ENCODE data around the gene LZTS2.

LZTS2 gene

GRCh38 chr10:101040851-101041250 is 41.2 kb downstream of the LZTS2 start:
- no peak overlapping the region for H3K27ac Mint-ChIP-seq
- H3K9me3 Mint-ChIP-seq: no peaks in the 10 kb centered on the region
- H3K4me3 Mint-ChIP-seq: no peak overlapping the region
- peaks cover 24% of the 10 kb centered on the region for H3K4me1 Mint-ChIP-seq
- H3K36me3 Mint-ChIP-seq: peaks cover 55% of the 10 kb centered on the region
- ATAC-seq (no peak), DNase-seq (ENCODE audit: low spot score in 2 of 2) (no peak)

- ATAC-seq (peak; percentile 80), DNase-seq (ENCODE audit: low spot score in 2 of 2) (peak; percentile 47 to 83)
- H3K9me3 Mint-ChIP-seq: no peaks in the 10 kb centered on the region
- H3K4me1 Mint-ChIP-seq: peaks cover 24% of the 10 kb centered on the region
- H3K27ac Mint-ChIP-seq: no peak overlapping the region
- H3K4me3 Mint-ChIP-seq: no peak overlapping the region
- H3K36me3 Mint-ChIP-seq: peaks cover 51% of the 10 kb centered on the region
Observed at GRCh38 chr10:101041252-101041761, 41.7 kb downstream of the LZTS2 start.

- Mint-ChIP-seq H3K4me3 (peak overlapping the region; percentile 93), H3K36me3 (peaks cover 43% of the 10 kb centered on the region), H3K4me1 (peaks cover 24% of the 10 kb centered on the region), H3K27ac (peak overlapping the region; percentile 98), H3K9me3 (no peaks in the 10 kb centered on the region)
- DNase-seq (ENCODE audit: low spot score in 2 of 2) (no peak), ATAC-seq (no peak)
Observed at GRCh38 chr10:101042118-101042517, 42.5 kb downstream of the LZTS2 start.

- DNase-seq (ENCODE audit: low spot score in 2 of 2) (peak; percentile 78 to 95), ATAC-seq (peak; percentile 97)
- H3K36me3 Mint-ChIP-seq: peaks cover 36% of the 10 kb centered on the region
- H3K27ac Mint-ChIP-seq: peak overlapping the region; percentile 98
- peaks cover 24% of the 10 kb centered on the region for H3K4me1 Mint-ChIP-seq
- peak overlapping the region; percentile 93 for H3K4me3 Mint-ChIP-seq
- H3K9me3 Mint-ChIP-seq: no peaks in the 10 kb centered on the region
Observed at GRCh38 chr10:101042667-101043362, 43.2 kb downstream of the LZTS2 start.

GRCh38 chr10:101043363-101043707 is 43.7 kb downstream of the LZTS2 start:
- H3K4me3 Mint-ChIP-seq: peak overlapping the region; percentile 93

GRCh38 chr10:101044117-101044516 is 44.5 kb downstream of the LZTS2 start:
- Mint-ChIP-seq H3K4me3 (no peak overlapping the region), H3K4me1 (peaks cover 36% of the 10 kb centered on the region), H3K36me3 (peaks cover 23% of the 10 kb centered on the region), H3K9me3 (no peaks in the 10 kb centered on the region), H3K27ac (no peak overlapping the region)
- ATAC-seq: no peak
- DNase-seq (ENCODE audit: low spot score in 2 of 2): no peak

More at GRCh38 chr10:101043363-101043707, 43.7 kb downstream of the LZTS2 start:
- ATAC-seq (no peak), DNase-seq (ENCODE audit: low spot score in 2 of 2) (no peak)
- Mint-ChIP-seq H3K4me1 (peaks cover 28% of the 10 kb centered on the region), H3K36me3 (peaks cover 31% of the 10 kb centered on the region), H3K9me3 (no peaks in the 10 kb centered on the region), H3K27ac (peak overlapping the region; percentile 98)

- H3K4me1 Mint-ChIP-seq: peaks cover 44% of the 10 kb centered on the region
- ATAC-seq: no peak
Observed at GRCh38 chr10:101046332-101047238, 47.0 kb downstream of the LZTS2 start.

GRCh38 chr10:101047268-101047667 is 47.7 kb downstream of the LZTS2 start:
- ATAC-seq: no peak
- H3K4me3 Mint-ChIP-seq: no peak overlapping the region
- no peak overlapping the region for H3K27ac Mint-ChIP-seq

More at GRCh38 chr10:101046332-101047238, 47.0 kb downstream of the LZTS2 start:
- no peak overlapping the region for H3K27ac Mint-ChIP-seq
- H3K36me3 Mint-ChIP-seq: peaks cover 8% of the 10 kb centered on the region
- H3K4me3 Mint-ChIP-seq: no peak overlapping the region
- no peak for DNase-seq (ENCODE audit: low spot score in 2 of 2)
- H3K9me3 Mint-ChIP-seq: no peaks in the 10 kb centered on the region

GRCh38 chr10:101047961-101048892 is 48.6 kb downstream of the LZTS2 start:
- DNase-seq (ENCODE audit: low spot score in 2 of 2): no peak
- Mint-ChIP-seq H3K4me1 (peaks cover 31% of the 10 kb centered on the region), H3K27ac (no peak overlapping the region), H3K9me3 (no peaks in the 10 kb centered on the region), H3K4me3 (no peak overlapping the region), H3K36me3 (no peaks in the 10 kb centered on the region)
- no peak for ATAC-seq

More at GRCh38 chr10:101047268-101047667, 47.7 kb downstream of the LZTS2 start:
- no peak for DNase-seq (ENCODE audit: low spot score in 2 of 2)
- Mint-ChIP-seq H3K36me3 (peaks cover 8% of the 10 kb centered on the region), H3K4me1 (peaks cover 41% of the 10 kb centered on the region), H3K9me3 (no peaks in the 10 kb centered on the region)

GRCh38 chr10:101050208-101051069 is 50.8 kb downstream of the LZTS2 start:
- H3K27ac Mint-ChIP-seq: no peak overlapping the region
- H3K36me3 Mint-ChIP-seq: no peaks in the 10 kb centered on the region
- ATAC-seq (peak; percentile 86), DNase-seq (ENCODE audit: low spot score in 2 of 2) (peak; percentile 89 to 93)
- peak overlapping the region; percentile 29 for H3K4me3 Mint-ChIP-seq
- H3K4me1 Mint-ChIP-seq: peaks cover 26% of the 10 kb centered on the region
- no peaks in the 10 kb centered on the region for H3K9me3 Mint-ChIP-seq

- Mint-ChIP-seq H3K36me3 (peaks cover 6% of the 10 kb centered on the region), H3K27ac (no peak overlapping the region), H3K4me1 (peaks cover 26% of the 10 kb centered on the region), H3K4me3 (no peak overlapping the region), H3K9me3 (no peaks in the 10 kb centered on the region)
- ATAC-seq (no peak), DNase-seq (ENCODE audit: low spot score in 2 of 2) (no peak)
Observed at GRCh38 chr10:101052285-101052684, 52.7 kb downstream of the LZTS2 start.

GRCh38 chr10:101053516-101053915 is 53.9 kb downstream of the LZTS2 start:
- H3K4me1 Mint-ChIP-seq: peaks cover 20% of the 10 kb centered on the region
- ATAC-seq: no peak
- H3K9me3 Mint-ChIP-seq: no peaks in the 10 kb centered on the region
- DNase-seq (ENCODE audit: low spot score in 2 of 2): no peak
- H3K4me3 Mint-ChIP-seq: no peak overlapping the region
- H3K36me3 Mint-ChIP-seq: peaks cover 12% of the 10 kb centered on the region
- H3K27ac Mint-ChIP-seq: no peak overlapping the region

- Mint-ChIP-seq H3K4me1 (peaks cover 15% of the 10 kb centered on the region), H3K27ac (no peak overlapping the region), H3K9me3 (no peaks in the 10 kb centered on the region), H3K4me3 (no peak overlapping the region), H3K36me3 (peaks cover 12% of the 10 kb centered on the region)
- DNase-seq (ENCODE audit: low spot score in 2 of 2): no peak
- ATAC-seq: no peak
Observed at GRCh38 chr10:101054351-101054750, 54.7 kb downstream of the LZTS2 start.

GRCh38 chr10:101054876-101055275 is 55.3 kb downstream of the LZTS2 start:
- H3K4me3 Mint-ChIP-seq: no peak overlapping the region
- no peaks in the 10 kb centered on the region for H3K9me3 Mint-ChIP-seq
- peaks cover 20% of the 10 kb centered on the region for H3K4me1 Mint-ChIP-seq
- DNase-seq (ENCODE audit: low spot score in 2 of 2): no peak
- no peak overlapping the region for H3K27ac Mint-ChIP-seq
- H3K36me3 Mint-ChIP-seq: peaks cover 15% of the 10 kb centered on the region
- no peak for ATAC-seq

All from stimulated activated effector memory CD8-positive, alpha-beta T cell treated with anti-CD3 and anti-CD28 coated beads, Interleukin-12 subunit alpha, Interleukin-12 subunit beta, amount 100 ng/mL, for 72 hours (primary cell).